Activated naive CD8-positive, alpha-beta T cell treated with anti-CD3 and anti-CD28 coated beads for 36 hours (primary cell): ENCODE data around the gene PCNA. TPM values are rescaled to one million over a fixed set of nuclear protein-coding genes. Genes with fewer than 3 reads are reported as not detected.
"Not testable (repeated sequence)": the region's sequence is repeated elsewhere in the genome, so short reads cannot be mapped to it uniquely, and the experiment has no call there.

ENCODE experiments used
- DNase-seq: peaks from one replicate; pipeline ENCODE4 v3.0.0; 2021
- H3K27ac Mint-ChIP-seq: one replicate; pipeline ENCODE4 v1.8.0; 2022; ENCODE audit warnings: mild to moderate bottlenecking, moderate library complexity, mixed read lengths
- H3K27me3 Mint-ChIP-seq: one replicate; pipeline ENCODE4 v1.8.0; 2022; ENCODE audit warnings: mild to moderate bottlenecking, mixed read lengths
- H3K36me3 Mint-ChIP-seq: one replicate; pipeline ENCODE4 v1.8.0; 2021; ENCODE audit warnings: mild to moderate bottlenecking, mixed read lengths
- H3K4me1 Mint-ChIP-seq: one replicate; pipeline ENCODE4 v1.8.0; 2021; ENCODE audit warnings: mixed read lengths
- H3K4me3 Mint-ChIP-seq: one replicate; pipeline ENCODE4 v1.8.0; 2022; ENCODE audit warnings: mild to moderate bottlenecking, moderate library complexity, mixed read lengths
- H3K9me3 Mint-ChIP-seq: one replicate; pipeline ENCODE4 v1.8.0; 2022; ENCODE audit warnings: mixed read lengths
- total RNA-seq, 2 experiments: library from RNA; stranded (reverse); gene quantifications; one replicate each; pipeline ENCODE4 v1.2.3, GENCODE V29; 2021

The PCNA gene
- total RNA-seq, 2 experiments from 2014 or later = 708 to 723 TPM

- Mint-ChIP-seq H3K27ac (no peak overlapping the region), H3K27me3 (no peaks in the 10 kb centered on the region), H3K4me3 (no peak overlapping the region), H3K9me3 (no peaks in the 10 kb centered on the region), H3K4me1 (peaks cover 4% of the 10 kb centered on the region), H3K36me3 (peaks cover 19% of the 10 kb centered on the region)
- no peak for DNase-seq
These were observed 24.3 kb downstream of the PCNA start for GRCh38 chr20:5095454-5095853.

GRCh38 chr20:5092765-5093339 lies 26.9 kb downstream of the PCNA start:
- Mint-ChIP-seq H3K4me3 (no peak overlapping the region), H3K4me1 (peaks cover 10% of the 10 kb centered on the region), H3K27ac (no peak overlapping the region), H3K36me3 (peaks cover 7% of the 10 kb centered on the region), H3K27me3 (no peaks in the 10 kb centered on the region), H3K9me3 (no peaks in the 10 kb centered on the region)
- DNase-seq = no peak

- DNase-seq = no peak
- Mint-ChIP-seq H3K4me1 (peaks cover 10% of the 10 kb centered on the region), H3K27me3 (no peaks in the 10 kb centered on the region), H3K36me3 (peaks cover 7% of the 10 kb centered on the region), H3K4me3 (no peak overlapping the region), H3K27ac (no peak overlapping the region), H3K9me3 (no peaks in the 10 kb centered on the region)
These were observed 27.9 kb downstream of the PCNA start for GRCh38 chr20:5091902-5092301.

GRCh38 chr20:5090191-5090590 lies 29.6 kb downstream of the PCNA start:
- no peaks in the 10 kb centered on the region for H3K9me3 Mint-ChIP-seq
- DNase-seq = no peak
- H3K27ac Mint-ChIP-seq = peak overlapping the region; percentile 81
- H3K27me3 Mint-ChIP-seq = no peaks in the 10 kb centered on the region
- no peak overlapping the region for H3K4me3 Mint-ChIP-seq
- H3K4me1 Mint-ChIP-seq = peaks cover 10% of the 10 kb centered on the region
- peaks cover 4% of the 10 kb centered on the region for H3K36me3 Mint-ChIP-seq

- Mint-ChIP-seq H3K4me1 (peaks cover 10% of the 10 kb centered on the region), H3K36me3 (peaks cover 5% of the 10 kb centered on the region), H3K4me3 (no peak overlapping the region), H3K9me3 (no peaks in the 10 kb centered on the region), H3K27ac (no peak overlapping the region), H3K27me3 (no peaks in the 10 kb centered on the region)
- DNase-seq = no peak
These were observed 31.1 kb downstream of the PCNA start for GRCh38 chr20:5088688-5089087.

GRCh38 chr20:5085380-5085779 lies 34.4 kb downstream of the PCNA start:
- DNase-seq = no peak
- peaks cover 3% of the 10 kb centered on the region for H3K36me3 Mint-ChIP-seq
- H3K4me3 Mint-ChIP-seq = no peak overlapping the region
- no peak overlapping the region for H3K27ac Mint-ChIP-seq
- no peaks in the 10 kb centered on the region for H3K27me3 Mint-ChIP-seq
- H3K9me3 Mint-ChIP-seq = no peaks in the 10 kb centered on the region
- peaks cover 13% of the 10 kb centered on the region for H3K4me1 Mint-ChIP-seq

- peaks cover 3% of the 10 kb centered on the region for H3K36me3 Mint-ChIP-seq
- no peaks in the 10 kb centered on the region for H3K9me3 Mint-ChIP-seq
- H3K4me1 Mint-ChIP-seq = peaks cover 36% of the 10 kb centered on the region
- H3K27me3 Mint-ChIP-seq = no peaks in the 10 kb centered on the region
- peak; percentile 16 for DNase-seq
- no peak overlapping the region for H3K4me3 Mint-ChIP-seq
- peak overlapping the region; percentile 65 for H3K27ac Mint-ChIP-seq
These were observed 39.3 kb downstream of the PCNA start for GRCh38 chr20:5080384-5080877.

- Mint-ChIP-seq H3K4me1 (peaks cover 42% of the 10 kb centered on the region), H3K36me3 (no peaks in the 10 kb centered on the region), H3K9me3 (no peaks in the 10 kb centered on the region), H3K27ac (peak overlapping the region; percentile 94), H3K4me3 (peak overlapping the region; percentile 64), H3K27me3 (no peaks in the 10 kb centered on the region)
- peak; percentile 81 for DNase-seq
These were observed 41.3 kb downstream of the PCNA start for GRCh38 chr20:5078399-5078958.

GRCh38 chr20:5077761-5078387 lies 41.9 kb downstream of the PCNA start:
- peaks cover 42% of the 10 kb centered on the region for H3K4me1 Mint-ChIP-seq
- H3K36me3 Mint-ChIP-seq = no peaks in the 10 kb centered on the region
- H3K27me3 Mint-ChIP-seq = no peaks in the 10 kb centered on the region
- H3K27ac Mint-ChIP-seq = peak overlapping the region; percentile 94
- peak overlapping the region; percentile 64 for H3K4me3 Mint-ChIP-seq
- H3K9me3 Mint-ChIP-seq = no peaks in the 10 kb centered on the region
- peak; percentile 8 for DNase-seq

- H3K4me1 Mint-ChIP-seq = peaks cover 42% of the 10 kb centered on the region
- H3K9me3 Mint-ChIP-seq, H3K27ac Mint-ChIP-seq, H3K27me3 Mint-ChIP-seq, DNase-seq, H3K4me3 Mint-ChIP-seq, H3K36me3 Mint-ChIP-seq: not testable (repeated sequence)
These were observed 42.8 kb downstream of the PCNA start for GRCh38 chr20:5076913-5077312.

GRCh38 chr20:5074232-5074674 lies 45.5 kb downstream of the PCNA start:
- H3K36me3 Mint-ChIP-seq = no peaks in the 10 kb centered on the region
- H3K9me3 Mint-ChIP-seq = no peaks in the 10 kb centered on the region
- no peaks in the 10 kb centered on the region for H3K27me3 Mint-ChIP-seq
- H3K27ac Mint-ChIP-seq = peak overlapping the region; percentile 27
- no peak for DNase-seq
- no peak overlapping the region for H3K4me3 Mint-ChIP-seq
- H3K4me1 Mint-ChIP-seq = peaks cover 25% of the 10 kb centered on the region

- no peak for DNase-seq
- no peaks in the 10 kb centered on the region for H3K36me3 Mint-ChIP-seq
- H3K4me1 Mint-ChIP-seq = peaks cover 20% of the 10 kb centered on the region
- no peaks in the 10 kb centered on the region for H3K9me3 Mint-ChIP-seq
- H3K27ac Mint-ChIP-seq = peak overlapping the region; percentile 27
- no peak overlapping the region for H3K4me3 Mint-ChIP-seq
- H3K27me3 Mint-ChIP-seq = no peaks in the 10 kb centered on the region
These were observed 46.0 kb downstream of the PCNA start for GRCh38 chr20:5073660-5074231.

GRCh38 chr20:5072756-5073659 lies 46.8 kb downstream of the PCNA start:
- Mint-ChIP-seq H3K27ac (peak overlapping the region; percentile 52), H3K4me1 (peaks cover 12% of the 10 kb centered on the region), H3K27me3 (no peaks in the 10 kb centered on the region), H3K36me3 (no peaks in the 10 kb centered on the region), H3K9me3 (no peaks in the 10 kb centered on the region), H3K4me3 (no peak overlapping the region)
- DNase-seq = no peak

GRCh38 chr20:5071942-5072341 lies 47.8 kb downstream of the PCNA start:
- not testable (repeated sequence) for DNase-seq, H3K36me3 Mint-ChIP-seq, H3K27me3 Mint-ChIP-seq, H3K4me1 Mint-ChIP-seq, H3K9me3 Mint-ChIP-seq, H3K4me3 Mint-ChIP-seq, H3K27ac Mint-ChIP-seq

GRCh38 chr20:5070570-5070969 lies 49.2 kb downstream of the PCNA start:
- DNase-seq = no peak
- Mint-ChIP-seq H3K4me1 (peaks cover 5% of the 10 kb centered on the region), H3K27ac (no peak overlapping the region), H3K36me3 (no peaks in the 10 kb centered on the region), H3K9me3 (no peaks in the 10 kb centered on the region), H3K4me3 (no peak overlapping the region), H3K27me3 (no peaks in the 10 kb centered on the region)
